ENCODE measurements around the gene CXCL5.
A peak's percentile ranks its signal among the peaks of the same experiment; 100 is the strongest.

Gene CXCL5

DNA sequence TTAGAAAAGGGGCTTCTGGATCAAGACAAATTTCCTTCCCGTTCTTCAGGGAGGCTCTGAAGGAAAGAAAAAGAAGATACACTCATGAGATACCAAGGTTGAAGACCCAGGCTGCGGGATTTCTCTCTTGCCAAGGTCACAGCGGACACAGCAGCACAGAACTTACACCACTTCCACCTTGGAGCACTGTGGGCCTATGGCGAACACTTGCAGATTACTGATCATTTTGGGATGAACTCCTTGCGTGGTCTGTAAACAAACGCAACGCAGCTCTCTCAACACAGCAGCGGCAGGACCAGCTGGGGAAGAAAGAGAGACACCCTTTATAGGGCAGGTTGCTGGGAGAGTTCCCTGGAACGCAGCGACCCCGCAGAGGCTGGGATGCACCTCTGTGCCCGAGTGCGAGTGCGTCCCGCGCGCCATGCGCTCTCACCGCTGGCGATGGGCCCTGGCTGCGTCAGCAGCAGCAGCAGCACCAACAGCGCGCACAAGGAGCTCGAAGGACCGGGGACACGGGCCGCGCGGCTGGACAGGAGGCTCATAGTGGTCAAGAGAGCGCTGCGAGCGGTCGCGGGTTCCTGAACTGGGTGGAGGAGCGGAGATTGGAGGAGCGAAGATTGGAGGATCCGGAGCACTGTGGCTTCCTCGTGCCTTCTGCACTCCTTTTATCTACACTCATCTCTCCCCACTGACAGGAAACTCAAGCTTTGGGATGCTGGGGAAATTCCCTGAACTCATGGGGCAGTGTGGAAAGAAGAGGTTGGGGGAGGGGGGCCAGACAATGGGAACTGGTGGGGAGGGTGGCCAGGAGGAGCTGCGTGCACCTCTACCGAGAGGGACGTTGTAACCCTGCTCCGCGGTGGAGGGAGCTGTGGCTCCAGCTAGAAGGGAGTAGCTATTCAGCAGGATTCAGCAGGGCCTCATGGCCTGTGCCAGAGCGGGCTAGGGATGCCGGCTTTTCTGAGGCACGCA lies at the start of gene CXCL5:
TSS of gene CXCL5 (minus strand) at position 638 of the 972 bp plus-strand sequence. CDS start at position 542, 96 bp downstream.
- DNase-seq (ENCODE audit: low read depth, low spot score): no peak
- H3K27ac ChIP-seq: peak within 1 kb of the TSS; percentile 5

GRCh38 chr4:74047152-74047551 lies 48.7 kb upstream of the CXCL5 start:
- DNase-seq (ENCODE audit: low read depth, low spot score): no peak
- no peak overlapping the region for H3K27ac ChIP-seq

GRCh38 chr4:74045772-74046171 lies 47.3 kb upstream of the CXCL5 start:
- DNase-seq (ENCODE audit: low read depth, low spot score): no peak

DNA sequence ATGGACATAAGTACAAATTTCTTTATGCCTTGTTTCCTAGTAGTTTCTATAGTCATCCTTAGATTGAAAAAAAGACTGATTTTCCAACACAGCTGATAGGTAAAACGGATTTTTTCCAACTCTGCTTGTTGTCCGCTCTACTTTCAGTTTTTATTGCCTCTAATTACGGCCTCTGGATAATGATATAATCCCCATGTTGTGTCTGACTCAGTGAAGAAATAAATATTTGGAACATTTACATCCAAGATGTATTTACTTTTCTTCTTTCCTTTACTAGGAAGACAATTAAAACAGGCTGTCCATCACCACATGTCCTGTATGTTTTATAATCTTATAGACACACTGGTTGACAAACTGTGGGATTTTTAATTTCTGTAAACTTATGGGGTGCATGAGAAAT lies 46.8 kb upstream of the CXCL5 start:
- H3K27ac ChIP-seq: peak overlapping the region; percentile 61
- no peak for DNase-seq (ENCODE audit: low read depth, low spot score)

More at GRCh38 chr4:74045772-74046171, 47.3 kb upstream of the CXCL5 start:
- H3K27ac ChIP-seq: no peak overlapping the region

GRCh38 chr4:74044677-74045076 lies 46.2 kb upstream of the CXCL5 start:
- peak; percentile 57 for DNase-seq (ENCODE audit: low read depth, low spot score)
- peak overlapping the region; percentile 61 for H3K27ac ChIP-seq

- no peak overlapping the region for H3K27ac ChIP-seq
- no peak for DNase-seq (ENCODE audit: low read depth, low spot score)
Measured at GRCh38 chr4:74042681-74043080, 44.2 kb upstream of the CXCL5 start.

- DNase-seq (ENCODE audit: low read depth, low spot score): no peak
- no peak overlapping the region for H3K27ac ChIP-seq
Measured at GRCh38 chr4:74041418-74041817, 42.9 kb upstream of the CXCL5 start.

DNA sequence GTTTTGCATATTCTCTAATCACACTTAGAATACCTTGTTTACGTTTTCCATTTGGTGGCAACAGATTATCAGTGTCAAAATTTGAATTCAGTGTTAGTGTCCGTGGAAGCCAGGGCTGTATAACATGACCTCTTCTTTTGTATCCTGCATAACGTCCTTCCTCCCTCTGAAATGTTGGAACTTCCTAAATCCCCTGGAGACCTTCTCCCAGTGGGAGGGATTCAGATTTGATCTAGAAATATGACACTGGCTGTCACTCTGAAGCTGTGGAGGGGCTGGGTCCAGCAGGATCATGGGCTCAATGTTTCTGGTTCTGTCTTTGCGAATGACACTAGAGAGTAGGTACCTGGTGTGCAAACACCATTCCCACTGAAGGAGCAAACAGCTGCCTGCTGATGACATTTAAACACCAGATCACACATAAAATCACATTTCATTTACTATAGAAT lies 40.9 kb upstream of the CXCL5 start:
- DNase-seq (ENCODE audit: low read depth, low spot score): no peak
- H3K27ac ChIP-seq: peak overlapping the region; percentile 83

GRCh38 chr4:74038425-74039314 lies 40.2 kb upstream of the CXCL5 start, which contains the start of gene CXCL3:
TSS of gene CXCL3 (minus strand) at chr4:74038689. CDS start at chr4:74038611, 78 bp downstream.
- H3K27ac ChIP-seq: peak within 1 kb of the TSS; percentile 83
- no peak for DNase-seq (ENCODE audit: low read depth, low spot score)

DNA sequence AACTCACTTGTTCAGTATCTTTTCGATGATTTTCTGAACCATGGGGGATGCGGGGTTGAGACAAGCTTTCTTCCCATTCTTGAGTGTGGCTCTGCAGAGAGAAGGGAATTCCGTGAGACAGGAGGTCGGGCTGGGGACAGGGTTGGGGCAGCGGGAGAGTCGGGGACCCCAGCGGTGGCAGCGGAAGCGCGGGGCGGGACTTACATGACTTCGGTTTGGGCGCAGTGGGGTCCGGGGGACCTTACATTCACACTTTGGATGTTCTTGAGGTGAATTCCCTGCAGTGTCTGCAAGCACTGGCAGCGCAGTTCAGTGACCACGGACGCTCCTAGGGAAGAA lies 39.6 kb upstream of the CXCL5 start:
- peak overlapping the region; percentile 83 for H3K27ac ChIP-seq
- no peak for DNase-seq (ENCODE audit: low read depth, low spot score)

- H3K27ac ChIP-seq: peak overlapping the region; percentile 83
- DNase-seq (ENCODE audit: low read depth, low spot score): no peak
Measured at GRCh38 chr4:74037076-74037955, 38.8 kb upstream of the CXCL5 start.

DNA sequence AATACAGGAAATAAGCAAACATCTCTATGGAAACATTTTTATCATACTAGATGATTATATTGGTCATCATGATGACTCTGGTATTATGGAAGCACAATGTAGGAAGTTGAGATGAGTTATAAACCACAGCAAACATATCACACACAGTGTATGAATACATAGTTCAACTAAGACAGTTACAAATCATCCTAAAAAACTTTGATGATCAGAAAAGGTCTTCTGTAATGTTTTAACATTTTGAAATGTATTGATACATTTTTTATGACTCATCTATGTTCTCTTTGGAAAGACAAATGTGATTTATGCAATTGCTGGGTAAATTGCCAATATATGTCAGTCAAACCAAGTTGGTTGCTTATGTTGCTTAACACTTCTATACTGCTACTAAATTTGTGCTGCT lies 35.3 kb upstream of the CXCL5 start:
- DNase-seq (ENCODE audit: low read depth, low spot score): peak; percentile 12
- H3K27ac ChIP-seq: peak overlapping the region; percentile 83

- DNase-seq (ENCODE audit: low read depth, low spot score): no peak
- H3K27ac ChIP-seq: peak overlapping the region; percentile 83
Measured at GRCh38 chr4:74032064-74032463, 33.6 kb upstream of the CXCL5 start.

DNA sequence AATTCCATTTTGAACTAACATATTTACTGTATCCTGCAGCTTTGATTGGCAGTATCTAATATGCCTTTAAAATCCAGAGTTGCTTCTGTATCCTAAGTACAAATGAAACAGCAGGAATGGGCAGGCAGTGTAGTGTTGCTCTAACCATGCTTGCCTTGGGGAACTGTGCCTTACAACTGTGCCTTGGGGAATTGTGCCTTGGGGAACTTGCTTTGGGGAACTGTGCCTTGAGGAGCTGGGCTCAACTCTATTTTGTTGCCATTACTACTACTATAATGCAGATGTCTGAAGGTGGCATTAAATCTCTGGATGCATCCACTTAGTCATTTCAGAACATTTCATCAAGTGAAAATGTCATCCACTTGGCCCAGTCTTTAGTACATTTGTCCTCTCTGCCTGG lies 33.1 kb upstream of the CXCL5 start:
- peak overlapping the region; percentile 83 for H3K27ac ChIP-seq
- no peak for DNase-seq (ENCODE audit: low read depth, low spot score)

DNA sequence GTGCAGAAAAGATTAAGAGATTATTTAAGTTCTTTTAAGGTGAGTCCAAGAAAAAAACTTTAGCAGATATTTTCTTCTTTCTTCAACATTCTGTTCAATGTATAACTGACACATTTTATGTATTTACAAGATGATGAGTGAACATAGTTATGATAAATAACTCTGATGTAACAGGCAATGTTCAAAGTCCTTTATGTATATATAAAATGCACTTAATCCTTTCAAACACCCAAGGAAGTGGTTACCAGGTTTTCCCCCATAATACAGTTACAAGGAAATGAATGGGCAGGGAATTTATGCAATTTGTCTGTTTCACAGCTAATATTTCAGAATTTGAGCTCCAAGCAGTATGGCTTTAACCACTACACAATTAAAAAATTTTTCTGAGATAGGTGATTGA lies 31.8 kb upstream of the CXCL5 start:
- peak overlapping the region; percentile 24 for H3K27ac ChIP-seq
- DNase-seq (ENCODE audit: low read depth, low spot score): no peak

GRCh38 chr4:74028504-74028903 lies 30.0 kb upstream of the CXCL5 start:
- no peak overlapping the region for H3K27ac ChIP-seq
- no peak for DNase-seq (ENCODE audit: low read depth, low spot score)

GRCh38 chr4:74023709-74024108 lies 25.2 kb upstream of the CXCL5 start:
- no peak for DNase-seq (ENCODE audit: low read depth, low spot score)
- no peak overlapping the region for H3K27ac ChIP-seq

- DNase-seq (ENCODE audit: low read depth, low spot score): no peak
- H3K27ac ChIP-seq: peak overlapping the region; percentile 9
Measured at GRCh38 chr4:74021601-74022000, 23.1 kb upstream of the CXCL5 start.

DNA sequence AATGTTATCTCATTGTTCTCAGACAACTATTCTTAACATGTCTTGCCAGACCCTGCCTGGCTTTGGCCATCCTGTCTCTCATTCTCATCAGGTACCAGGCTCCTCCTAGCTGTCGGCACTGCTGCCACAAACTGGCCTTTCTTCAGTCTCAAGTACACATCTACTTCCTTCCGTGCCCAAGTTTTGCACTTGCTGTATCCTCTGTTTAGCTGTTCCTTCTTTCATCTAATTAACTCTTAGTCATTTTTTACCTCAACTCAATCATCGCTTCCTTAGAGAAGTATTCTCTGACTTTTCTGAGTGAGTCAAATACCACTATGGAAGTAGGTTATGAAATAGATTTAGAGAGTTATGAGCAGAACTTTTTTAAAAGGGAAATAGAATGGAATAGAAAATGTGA lies 20.3 kb upstream of the CXCL5 start:
- no peak for DNase-seq (ENCODE audit: low read depth, low spot score)
- peak overlapping the region; percentile 33 for H3K27ac ChIP-seq

- no peak overlapping the region for H3K27ac ChIP-seq
- DNase-seq (ENCODE audit: low read depth, low spot score): no peak
Measured at GRCh38 chr4:74018116-74018515, 19.6 kb upstream of the CXCL5 start.
